AML-193 (cell line): Measurements from ENCODE around the gene AP1G2.
A peak's percentile ranks its signal among the peaks of the same experiment; 100 is the strongest.

Source experiments
- DNase-seq, 2 experiments: peaks; one replicate each; lab custom pipeline; 2025; lab: John Stamatoyannopoulos, UW

The AP1G2 gene

GRCh38 chr14:23557521-23557920 is 10.1 kb downstream of the AP1G2 start:
- DNase-seq, result no peak

GRCh38 chr14:23556700-23557440 is 10.7 kb downstream of the AP1G2 start:
- DNase-seq, result no peak

- peak; percentile 80 to 84 for DNase-seq
These were observed 11.5 kb downstream of the AP1G2 start, which contains the start of gene THTPA for GRCh38 chr14:23555882-23556699. Gene THTPA (plus strand): TSS chr14:23556271. CDS start chr14:23556758, 487 bp downstream.

GRCh38 chr14:23555533-23555881 is 12.1 kb downstream of the AP1G2 start:
- DNase-seq, result no peak

- DNase-seq, result peak; percentile 22 to 48
These were observed 16.1 kb downstream of the AP1G2 start, which contains the start of gene ZFHX2 for GRCh38 chr14:23551266-23552028. Gene ZFHX2 (minus strand): TSS chr14:23551765. CDS start chr14:23535325, 16,440 bp downstream.

GRCh38 chr14:23550812-23551265 is 16.8 kb downstream of the AP1G2 start:
- DNase-seq, result peak in 1 of 2 experiments; percentile 7

GRCh38 chr14:23550131-23550811 is 17.3 kb downstream of the AP1G2 start:
- no peak for DNase-seq

- no peak for DNase-seq
These were observed 19.0 kb downstream of the AP1G2 start for GRCh38 chr14:23548351-23549318.

GRCh38 chr14:23547924-23548323 is 19.7 kb downstream of the AP1G2 start:
- no peak for DNase-seq

GRCh38 chr14:23546450-23547035 is 21.0 kb downstream of the AP1G2 start:
- DNase-seq, result no peak

GRCh38 chr14:23545740-23546365 is 21.7 kb downstream of the AP1G2 start:
- DNase-seq, result no peak

GRCh38 chr14:23544511-23545447 is 22.8 kb downstream of the AP1G2 start:
- DNase-seq, result no peak

- no peak for DNase-seq
These were observed 24.2 kb downstream of the AP1G2 start for GRCh38 chr14:23543403-23543802.

GRCh38 chr14:23542261-23542660 is 25.3 kb downstream of the AP1G2 start:
- DNase-seq, result no peak

- DNase-seq, result no peak
These were observed 27.5 kb downstream of the AP1G2 start for GRCh38 chr14:23540141-23540469.

- peak; percentile 16 to 38 for DNase-seq
These were observed 28.1 kb downstream of the AP1G2 start for GRCh38 chr14:23539248-23540140.

- DNase-seq, result no peak
These were observed 28.8 kb downstream of the AP1G2 start for GRCh38 chr14:23538785-23539184.
